ENCODE results near the gene ATPAF1. TPM values are rescaled to one million over a fixed set of nuclear protein-coding genes. Genes with fewer than 3 reads are reported as not detected.

Gene ATPAF1
- total and polyA plus RNA-seq, 9 of the 15 experiments (the other 6 are each of a cell fraction or from before 2014, with no cell fraction given): 6.3 to 56.2 (median 27.4) TPM

GRCh38 chr1:46646331-46646730 lies 21.8 kb downstream of the ATPAF1 start:
- no peak overlapping the region for H3K4me2 ChIP-seq (ENCODE audit: insufficient read depth, low read length)
- WGBS (ENCODE audit: insufficient coverage, low coverage, missing lambda C conversion rate): 31% methylated on average over 1 of the region's 1 CpG
- TF ChIP-seq HMGN3 (IDR thresholded peaks at IDR 0.05; ENCODE audit: borderline replicate concordance, extremely low read depth, insufficient read length, low read depth, low read length): no peak
- TF ChIP-seq SOX6 (IDR thresholded peaks at IDR 0.05): no peak
- TF ChIP-seq ESRRB (CRISPR knock-in tag; IDR thresholded peaks at IDR 0.05; ENCODE audit: borderline replicate concordance): no peak
- no peak for TF ChIP-seq GATAD2A (IDR thresholded peaks at IDR 0.05)
- TF ChIP-seq EHMT2 (IDR thresholded peaks at IDR 0.05): no peak
- TF ChIP-seq ZNF696 (CRISPR knock-in tag; conservative IDR thresholded peaks at IDR 0.05): no peak
- TF ChIP-seq ZNF146 (CRISPR knock-in tag; IDR thresholded peaks at IDR 0.05; ENCODE audit: unreplicated experiment): no peak
- no peak for TF ChIP-seq CC2D1A (IDR thresholded peaks at IDR 0.05)
- no peak for TF ChIP-seq THAP7 (CRISPR knock-in tag; IDR thresholded peaks at IDR 0.05)
- TF ChIP-seq TGIF2 (CRISPR knock-in tag; IDR thresholded peaks at IDR 0.05): no peak
- TF ChIP-seq ZNF431 (CRISPR knock-in tag; IDR thresholded peaks at IDR 0.05): no peak
- no peak for TF ChIP-seq GTF2A2 (tag; IDR thresholded peaks at IDR 0.05)
- no peak for TF ChIP-seq OTX1 (CRISPR knock-in tag; IDR thresholded peaks at IDR 0.05)
- no peak for TF ChIP-seq TARDBP (IDR thresholded peaks at IDR 0.05)
- no peak for TF ChIP-seq FOXA3 (CRISPR knock-in tag; conservative IDR thresholded peaks at IDR 0.05 in 1 of 2, IDR thresholded peaks at IDR 0.05 in 1 of 2)
- TF ChIP-seq KAT8 (IDR thresholded peaks at IDR 0.05; ENCODE audit: low read depth): no peak
- TF ChIP-seq GABPB2 (CRISPR knock-in tag; conservative IDR thresholded peaks at IDR 0.05): no peak
- no peak for TF ChIP-seq CREM (IDR thresholded peaks at IDR 0.05; ENCODE audit: low read depth)
- TF ChIP-seq KLF1 (tag; IDR thresholded peaks at IDR 0.05): no peak
- no peak overlapping the region for H2AFZ ChIP-seq (ENCODE audit: low read depth, low read length)
- in situ Hi-C loops (cut with MboI): no loop called here
- POLR2A ChIA-PET: interaction anchor here (1.0 kb wide), 1 partner anchor 11 kb away, joined by 3 read pairs; no protein-coding TSS in a partner anchor
- H3K4me1 ChIP-seq (replicated peaks in 1 of 2; ENCODE audit: control insufficient read depth in 2 of 2, insufficient read depth in 2 of 2, low read length in 2 of 2): peaks cover 0 to 10% of the 10 kb centered on the region in 2 experiments; a peak in 3 of 5 replicates
- CTCF ChIA-PET (ENCODE audit: low intra/inter-chr PET ratio): no interaction called here
- H3K27ac ChIP-seq (ENCODE audit: extremely low read depth, low read depth, low read length): no peak overlapping the region
- H3K9ac ChIP-seq (ENCODE audit: insufficient read depth in 1 of 2, low read depth in 2 of 2, low read length in 2 of 2): no peak overlapping the region
- no peaks in the 10 kb centered on the region for H3K9me1 ChIP-seq (ENCODE audit: control insufficient read depth, insufficient read depth, low read length)
- no peaks in the 10 kb centered on the region for H4K20me1 ChIP-seq (replicated peaks; ENCODE audit: control insufficient read depth, insufficient read depth, low read length)
- DNase-seq (ENCODE audit: extremely low read depth in 1 of 4, low spot score in 3 of 4): no peak
- H3K9me3 ChIP-seq (replicated peaks; ENCODE audit: control insufficient read depth, insufficient read depth, low read depth, low read length): no peaks in the 10 kb centered on the region
- H3K79me2 ChIP-seq (ENCODE audit: control insufficient read depth, insufficient read depth, low read length): no peaks in the 10 kb centered on the region
- ATAC-seq: no peak
- intact Hi-C loops (cut with micrococcal nuclease): no loop called here
- no peak overlapping the region for H3K4me3 ChIP-seq
- peaks cover 5% of the 10 kb centered on the region for H3K36me3 ChIP-seq (ENCODE audit: control insufficient read depth, insufficient read depth, low read length)
- no peak for FAIRE-seq
- no peaks in the 10 kb centered on the region for H3K27me3 ChIP-seq (ENCODE audit: control insufficient read depth in 2 of 2, insufficient read depth in 2 of 2, low read length in 2 of 2)
- no TSS peak for BruUV-seq (replicated peaks)

Data from K562 (cell line).